PC-3 (cell line): Measurements from ENCODE around the gene PLSCR1. TPM values are rescaled to one million over a fixed set of nuclear protein-coding genes. Genes with fewer than 3 reads are reported as not detected.
"Not testable (repeated sequence)": the region's sequence is repeated elsewhere in the genome, so short reads cannot be mapped to it uniquely, and the experiment has no call there.

Source experiments
- ATAC-seq: fragments of 200-7000 bp; cut with Tn5 transposase; 2 replicates; pipeline ENCODE4 v1.9.1; 2020; ENCODE audit warnings: mild to moderate bottlenecking, moderate library complexity
- BruUV-seq: library from RNA; stranded (reverse); fragments of 400-500 nt; replicated peaks from 2 replicates; lab custom pipeline; 2021; lab: Mats Ljungman, UMichigan
- CTCF ChIA-PET: fragments of 300-600 bp; sonication (Branson Sonifier 250); formaldehyde crosslinking; loops from one replicate; lab custom pipeline; 2022; ENCODE audit warnings: antibody characterized with exemption; lab: Charles Lee
- POLR2A ChIA-PET: fragments of 300-600 bp; sonication (Branson Sonifier 250); formaldehyde crosslinking; loops from one replicate; lab custom pipeline; 2022; ENCODE audit warnings: antibody characterized with exemption; ENCODE audit not compliant: unreplicated experiment; lab: Charles Lee
- DNase-seq: peaks from one replicate; pipeline ENCODE4 v3.0.0-alpha.2; 2015
- H2AFZ ChIP-seq: fragments of 300-600 bp; sonication (generic); 2 replicates; pipeline ENCODE4 v1.6.0; 2016; ENCODE audit warnings: antibody characterized with exemption, low read length
- H3F3A ChIP-seq: fragments of 300-600 bp; sonication (generic); one replicate; pipeline ENCODE4 v1.6.0; 2017; ENCODE audit warnings: antibody characterized with exemption, low read length, control low read depth, mild to moderate bottlenecking; ENCODE audit not compliant: unreplicated experiment
- H3K27ac ChIP-seq: fragments of 300-600 bp; sonication (generic); 2 replicates; pipeline ENCODE4 v1.5.1; 2016; ENCODE audit warnings: mild to moderate bottlenecking, low read length
- H3K27me3 ChIP-seq: fragments of 300-600 bp; sonication (generic); 2 replicates; pipeline ENCODE4 v1.6.1; 2016; ENCODE audit warnings: low read length, mixed read lengths
- H3K36me3 ChIP-seq: fragments of 300-600 bp; sonication (generic); 2 replicates; pipeline ENCODE4 v1.6.1; 2016; ENCODE audit warnings: low read depth, mixed run types, low read length, mixed read lengths
- H3K4me1 ChIP-seq: fragments of 300-600 bp; sonication (generic); 2 replicates; pipeline ENCODE4 v1.5.1; 2016; ENCODE audit warnings: low read length; ENCODE audit not compliant: insufficient read depth
- H3K4me2 ChIP-seq: fragments of 300-600 bp; sonication (generic); 2 replicates; pipeline ENCODE4 v1.6.0; 2016; ENCODE audit warnings: low read length
- H3K4me3 ChIP-seq: fragments of 300-600 bp; sonication (generic); 2 replicates; pipeline ENCODE4 v1.5.1; 2016; ENCODE audit warnings: mild to moderate bottlenecking, low read length, mixed read lengths
- H3K79me2 ChIP-seq: fragments of 300-600 bp; sonication (generic); 2 replicates; pipeline ENCODE4 v1.6.1; 2017; ENCODE audit warnings: low read length, mixed read lengths
- H3K9ac ChIP-seq: fragments of 300-600 bp; sonication (generic); 2 replicates; pipeline ENCODE4 v1.6.0; 2016; ENCODE audit warnings: mild to moderate bottlenecking, low read length
- H3K9me2 ChIP-seq: fragments of 300-600 bp; sonication (generic); replicated peaks from 2 replicates; pipeline ENCODE4 v1.6.1; 2016; ENCODE audit warnings: mixed run types, low read length, mixed read lengths
- H3K9me3 ChIP-seq: fragments of 300-600 bp; sonication (generic); 2 replicates; pipeline ENCODE4 v1.6.1; 2016; ENCODE audit warnings: low read length, mixed read lengths
- H4K20me1 ChIP-seq: fragments of 300-600 bp; sonication (generic); 2 replicates; pipeline ENCODE4 v1.6.1; 2016; ENCODE audit warnings: low read length, mixed read lengths
- EZH2 ChIP-seq: fragments of 300-600 bp; sonication (generic); IDR thresholded peaks from one replicate; pipeline ENCODE4 v1.6.1; 2017; ENCODE audit warnings: antibody characterized with exemption, mild to moderate bottlenecking, low read length; ENCODE audit not compliant: unreplicated experiment
- EZH2phosphoT487 ChIP-seq: fragments of 300-600 bp; sonication (generic); IDR thresholded peaks from 2 replicates; pipeline ENCODE4 v1.6.1; 2018; ENCODE audit warnings: mild to moderate bottlenecking, antibody characterized with exemption, low read length, borderline replicate concordance
- intact Hi-C: fragments of 100-400 bp; cut with micrococcal nuclease; formaldehyde crosslinking; loops from 2 replicates; pipeline ENCODE4 v1.9.0; 2023
- total RNA-seq: library from RNA; depleted of rRNA; stranded (reverse); fragments of >200 nt; gene quantifications from 2 replicates; pipeline ENCODE4 v1.2.3, GENCODE V29; 2014
- TF ChIP-seq, protein P1 (sequence below): fragments of 300-600 bp; sonication (generic); conservative IDR thresholded peaks from 2 replicates; pipeline ENCODE4 v1.5.1; 2017; ENCODE audit warnings: antibody characterized with exemption, low read depth, mild to moderate bottlenecking, low read length

The PLSCR1 gene
- total RNA-seq, 1 experiment from 2014 or later, result 48.8 TPM

DNA sequence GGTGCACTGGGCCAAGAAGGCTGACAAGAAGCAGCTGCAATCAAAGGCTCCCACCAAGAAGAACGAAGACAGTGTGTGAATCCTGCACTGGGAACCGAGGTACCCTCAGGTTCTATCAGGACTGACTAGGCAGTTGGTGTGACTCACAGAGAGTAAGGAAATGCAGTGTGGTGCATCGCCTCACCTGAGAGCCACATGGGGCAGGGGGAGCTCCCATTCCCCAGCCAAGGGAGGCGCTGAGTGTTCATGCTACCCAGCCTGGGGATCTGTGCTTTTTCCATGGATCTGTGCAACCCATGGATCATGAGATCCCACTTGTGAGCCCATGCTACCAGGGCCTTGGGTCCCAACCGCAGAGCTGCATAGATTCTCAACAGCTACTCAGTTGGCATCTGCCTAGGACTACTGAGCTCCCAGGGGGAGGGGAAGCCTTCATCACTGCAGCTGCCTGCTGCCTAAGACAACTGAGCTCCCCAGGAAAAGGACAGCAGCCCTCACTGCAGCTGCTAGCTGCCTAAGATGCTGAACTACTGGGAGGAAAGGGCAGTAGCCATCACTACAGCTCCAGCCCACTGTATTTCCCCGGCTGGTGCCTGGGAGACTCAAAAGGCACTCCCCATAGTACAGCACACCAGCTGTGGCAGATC lies 68.2 kb downstream of the PLSCR1 start:
- no peaks in the 10 kb centered on the region for H3K4me1 ChIP-seq
- H3K4me3 ChIP-seq, result no peak overlapping the region
- no peaks in the 10 kb centered on the region for H3K9me3 ChIP-seq
- CTCF ChIA-PET, result no interaction called here
- H3K27me3 ChIP-seq, result no peaks in the 10 kb centered on the region
- intact Hi-C loops, result no loop called here
- no peak overlapping the region for H3K4me2 ChIP-seq
- H3K36me3 ChIP-seq, result no peaks in the 10 kb centered on the region
- no peaks in the 10 kb centered on the region for H3K9me2 ChIP-seq
- TF ChIP-seq EZH2 (no peak), EZH2phosphoT487 (no peak)
- TF ChIP-seq, protein P1, sequence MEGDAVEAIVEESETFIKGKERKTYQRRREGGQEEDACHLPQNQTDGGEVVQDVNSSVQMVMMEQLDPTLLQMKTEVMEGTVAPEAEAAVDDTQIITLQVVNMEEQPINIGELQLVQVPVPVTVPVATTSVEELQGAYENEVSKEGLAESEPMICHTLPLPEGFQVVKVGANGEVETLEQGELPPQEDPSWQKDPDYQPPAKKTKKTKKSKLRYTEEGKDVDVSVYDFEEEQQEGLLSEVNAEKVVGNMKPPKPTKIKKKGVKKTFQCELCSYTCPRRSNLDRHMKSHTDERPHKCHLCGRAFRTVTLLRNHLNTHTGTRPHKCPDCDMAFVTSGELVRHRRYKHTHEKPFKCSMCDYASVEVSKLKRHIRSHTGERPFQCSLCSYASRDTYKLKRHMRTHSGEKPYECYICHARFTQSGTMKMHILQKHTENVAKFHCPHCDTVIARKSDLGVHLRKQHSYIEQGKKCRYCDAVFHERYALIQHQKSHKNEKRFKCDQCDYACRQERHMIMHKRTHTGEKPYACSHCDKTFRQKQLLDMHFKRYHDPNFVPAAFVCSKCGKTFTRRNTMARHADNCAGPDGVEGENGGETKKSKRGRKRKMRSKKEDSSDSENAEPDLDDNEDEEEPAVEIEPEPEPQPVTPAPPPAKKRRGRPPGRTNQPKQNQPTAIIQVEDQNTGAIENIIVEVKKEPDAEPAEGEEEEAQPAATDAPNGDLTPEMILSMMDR, result no peak
- no peaks in the 10 kb centered on the region for H3F3A ChIP-seq
- ATAC-seq, result no peak
- no peak for DNase-seq
- POLR2A ChIA-PET, result no interaction called here
- BruUV-seq, result no TSS peak
- no peaks in the 10 kb centered on the region for H4K20me1 ChIP-seq
- no peaks in the 10 kb centered on the region for H3K79me2 ChIP-seq
- no peak overlapping the region for H3K9ac ChIP-seq
- no peak overlapping the region for H2AFZ ChIP-seq
- H3K27ac ChIP-seq, result no peak overlapping the region

DNA sequence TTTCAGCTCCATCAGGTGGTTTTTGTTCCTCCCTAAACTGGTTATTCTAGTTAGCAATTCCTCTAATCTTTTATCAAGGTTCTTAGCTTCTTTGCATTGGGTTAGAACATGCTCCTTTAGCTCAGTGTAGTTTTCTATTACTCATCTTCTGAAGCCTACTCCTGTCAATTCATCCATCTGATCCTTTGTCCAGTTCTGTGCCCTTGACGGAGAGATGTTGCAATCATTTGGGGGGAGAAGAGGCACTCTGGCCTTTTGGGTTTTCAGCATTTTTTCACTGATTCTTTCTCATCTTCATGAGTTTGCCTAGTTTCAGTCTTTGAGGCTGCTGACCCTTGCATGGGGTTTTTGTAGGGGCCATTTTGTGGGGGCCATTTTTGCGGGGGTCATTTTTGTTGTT lies 69.4 kb downstream of the PLSCR1 start:
- CTCF ChIA-PET, DNase-seq, POLR2A ChIA-PET: not testable (repeated sequence)

DNA sequence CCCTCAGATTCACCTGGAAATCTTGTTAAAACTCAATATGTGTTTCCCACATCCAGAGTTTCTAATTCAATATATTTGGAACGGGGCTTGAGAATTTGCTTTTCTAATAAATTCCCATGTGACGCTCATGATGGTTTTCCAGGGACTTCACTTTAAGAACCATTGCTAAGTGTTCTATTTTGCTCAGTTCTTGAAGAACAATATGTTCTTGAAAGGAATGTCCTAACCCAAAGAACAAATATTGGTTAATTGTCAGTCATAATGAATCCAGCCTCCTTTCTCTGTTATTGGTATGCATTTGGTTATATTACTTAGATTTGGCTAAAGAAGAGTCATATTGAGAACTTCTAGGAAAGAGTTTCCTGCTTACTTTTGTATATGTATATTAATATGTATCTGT lies 70.7 kb downstream of the PLSCR1 start:
- no peaks in the 10 kb centered on the region for H3K36me3 ChIP-seq

More for the DNA sequence above, 69.4 kb downstream of the PLSCR1 start:
- H3K4me2 ChIP-seq, H3K36me3 ChIP-seq, H3K9ac ChIP-seq, H3K4me1 ChIP-seq, H3K27ac ChIP-seq, H3K27me3 ChIP-seq, H3F3A ChIP-seq, BruUV-seq, ATAC-seq, H3K9me3 ChIP-seq, H3K4me3 ChIP-seq, H3K9me2 ChIP-seq, intact Hi-C loops, H2AFZ ChIP-seq, H4K20me1 ChIP-seq, H3K79me2 ChIP-seq: not testable (repeated sequence)

More for the DNA sequence above, 70.7 kb downstream of the PLSCR1 start:
- TF ChIP-seq EZH2phosphoT487 (no peak), EZH2 (no peak)
- TF ChIP-seq, protein P1, result no peak
- Histone ChIP-seq H3K79me2 (no peaks in the 10 kb centered on the region), H3K27ac (no peak overlapping the region), H3K27me3 (no peaks in the 10 kb centered on the region), H4K20me1 (no peaks in the 10 kb centered on the region), H3K4me2 (no peak overlapping the region), H3K9ac (no peak overlapping the region), H3F3A (no peaks in the 10 kb centered on the region), H3K9me2 (no peaks in the 10 kb centered on the region), H3K4me1 (peaks cover 13% of the 10 kb centered on the region), H2AFZ (no peak overlapping the region), H3K4me3 (no peak overlapping the region), H3K9me3 (no peaks in the 10 kb centered on the region)
- ATAC-seq, result no peak
- ChIA-PET POLR2A (interaction anchor here (0.6 kb wide), 1 partner anchor 55 kb away, joined by 3 read pairs; no protein-coding TSS in a partner anchor), CTCF (no interaction called here)
- no TSS peak for BruUV-seq
- intact Hi-C loops, result no loop called here
- no peak for DNase-seq
